Activated B cell treated with CpG ODN at 0.5 μM for 24 hours (primary cell): ENCODE data around the gene CSMD2. TPM values are rescaled to one million over a fixed set of nuclear protein-coding genes. Genes with fewer than 3 reads are reported as not detected.

Source experiments
- ATAC-seq: fragments of 200-7000 bp; cut with Tn5 transposase; one replicate; pipeline ENCODE4 v1.10.0; 2021; ENCODE audit warnings: low read depth, mild to moderate bottlenecking, moderate library complexity
- CTCF ChIA-PET: fragments of 350-600 bp; sonication (Branson Sonifier 250); formaldehyde crosslinking; loops from one replicate; lab custom pipeline; 2021; ENCODE audit warnings: antibody characterized with exemption; lab: Charles Lee
- POLR2A ChIA-PET: fragments of 350-600 bp; sonication (Branson Sonifier 250); formaldehyde crosslinking; loops from one replicate; lab custom pipeline; 2021; ENCODE audit warnings: antibody characterized with exemption; lab: Charles Lee
- DNase-seq: peaks from one replicate; pipeline ENCODE4 v3.0.0; 2022
- H3K27ac Mint-ChIP-seq: one replicate; pipeline ENCODE4 v1.8.0; 2020; ENCODE audit warnings: mixed read lengths
- H3K27me3 Mint-ChIP-seq: one replicate; pipeline ENCODE4 v1.8.0; 2021; ENCODE audit warnings: mixed read lengths
- H3K36me3 Mint-ChIP-seq: one replicate; pipeline ENCODE4 v1.8.0; 2021; ENCODE audit warnings: low read depth, mixed read lengths
- H3K4me1 Mint-ChIP-seq: one replicate; pipeline ENCODE4 v1.8.0; 2021; ENCODE audit warnings: mixed read lengths
- H3K4me3 Mint-ChIP-seq: one replicate; pipeline ENCODE4 v1.8.0; 2020; ENCODE audit warnings: mild to moderate bottlenecking, mixed read lengths
- H3K9me3 Mint-ChIP-seq: one replicate; pipeline ENCODE4 v1.8.0; 2020; ENCODE audit warnings: mixed read lengths
- CTCF ChIP-seq: fragments of 200-600 bp; IDR thresholded peaks from one replicate; pipeline ENCODE4 v1.8.0; 2022; ENCODE audit warnings: antibody characterized with exemption, mild to moderate bottlenecking
- intact Hi-C: fragments of 100-400 bp; cut with micrococcal nuclease; formaldehyde crosslinking; loops from one replicate; pipeline ENCODE4 v1.15.1; 2024
- total RNA-seq: library from RNA; stranded (reverse); gene quantifications from 2 replicates; pipeline ENCODE4 v1.2.3, GENCODE V29; 2022

The CSMD2 gene
- total RNA-seq, 1 donor from 2014 or later = not detected

GRCh38 chr1:34037109-34037508, 127.9 kb downstream of the CSMD2 start:
- H3K4me3 Mint-ChIP-seq = no peak overlapping the region
- intact Hi-C loops = no loop called here
- no peaks in the 10 kb centered on the region for H3K36me3 Mint-ChIP-seq
- DNase-seq = no peak
- no peak for ATAC-seq
- H3K27me3 Mint-ChIP-seq = peaks cover 8% of the 10 kb centered on the region
- TF ChIP-seq CTCF = no peak
- no peaks in the 10 kb centered on the region for H3K9me3 Mint-ChIP-seq
- ChIA-PET POLR2A (no interaction called here), CTCF (no interaction called here)
- H3K4me1 Mint-ChIP-seq = no peaks in the 10 kb centered on the region
- H3K27ac Mint-ChIP-seq = no peak overlapping the region

GRCh38 chr1:34034036-34034435, 131.0 kb downstream of the CSMD2 start:
- DNase-seq (no peak), ATAC-seq (no peak)
- H3K4me3 Mint-ChIP-seq = no peak overlapping the region
- H3K4me1 Mint-ChIP-seq = no peaks in the 10 kb centered on the region
- no peaks in the 10 kb centered on the region for H3K9me3 Mint-ChIP-seq
- no peak for TF ChIP-seq CTCF
- CTCF ChIA-PET = no interaction called here
- H3K36me3 Mint-ChIP-seq = no peaks in the 10 kb centered on the region
- POLR2A ChIA-PET = no interaction called here
- no peak overlapping the region for H3K27ac Mint-ChIP-seq
- intact Hi-C loops = no loop called here
- H3K27me3 Mint-ChIP-seq = peaks cover 8% of the 10 kb centered on the region

- no peak overlapping the region for H3K27ac Mint-ChIP-seq
- DNase-seq (no peak), ATAC-seq (no peak)
- intact Hi-C loops = no loop called here
- H3K4me1 Mint-ChIP-seq = no peaks in the 10 kb centered on the region
- H3K27me3 Mint-ChIP-seq = peaks cover 11% of the 10 kb centered on the region
- no peaks in the 10 kb centered on the region for H3K36me3 Mint-ChIP-seq
- ChIA-PET CTCF (no interaction called here), POLR2A (no interaction called here)
- H3K4me3 Mint-ChIP-seq = no peak overlapping the region
- H3K9me3 Mint-ChIP-seq = no peaks in the 10 kb centered on the region
- no peak for TF ChIP-seq CTCF
Measured at GRCh38 chr1:34029954-34030353, 135.1 kb downstream of the CSMD2 start.

GRCh38 chr1:34029515-34029914, 135.5 kb downstream of the CSMD2 start:
- CTCF ChIA-PET = no interaction called here

GRCh38 chr1:34028381-34029055, 136.5 kb downstream of the CSMD2 start:
- Mint-ChIP-seq H3K27me3 (peaks cover 7% of the 10 kb centered on the region), H3K9me3 (no peaks in the 10 kb centered on the region), H3K4me1 (no peaks in the 10 kb centered on the region), H3K36me3 (no peaks in the 10 kb centered on the region), H3K27ac (no peak overlapping the region), H3K4me3 (no peak overlapping the region)
- no peak for TF ChIP-seq CTCF
- ChIA-PET CTCF (no interaction called here), POLR2A (no interaction called here)
- ATAC-seq = no peak
- intact Hi-C loops = no loop called here
- DNase-seq = no peak

More at GRCh38 chr1:34029515-34029914, 135.5 kb downstream of the CSMD2 start:
- ATAC-seq (no peak), DNase-seq (no peak)
- intact Hi-C loops = no loop called here
- no peak for TF ChIP-seq CTCF
- Mint-ChIP-seq H3K4me1 (no peaks in the 10 kb centered on the region), H3K4me3 (no peak overlapping the region), H3K9me3 (no peaks in the 10 kb centered on the region), H3K27ac (no peak overlapping the region), H3K27me3 (peaks cover 11% of the 10 kb centered on the region), H3K36me3 (no peaks in the 10 kb centered on the region)
- POLR2A ChIA-PET = no interaction called here
